Natural killer cell treated with Interleukin-12 subunit alpha and Interleukin-12 subunit beta and Interleukin-15 and Interleukin-18, amount 100 ng/mL, for 72 hours (primary cell): ENCODE results near the gene SLC26A1. TPM values are rescaled to one million over a fixed set of nuclear protein-coding genes. Genes with fewer than 3 reads are reported as not detected.

ENCODE experiments used
- ATAC-seq, 2 donors: fragments of 150-1000 bp; cut with Tn5 transposase in 1 of 2; sonication (Bioruptor Pico), chemical (Tn5 transposase) in 1 of 2; 2 replicates each; pipeline ENCODE4 v1.10.0; 2021
- DNase-seq: peaks from one replicate; pipeline ENCODE4 v3.0.0; 2022; ENCODE audit warnings: low spot score
- H3K27ac Mint-ChIP-seq, 2 donors: 1 replicate in 1 of 2; 2 replicates in 1 of 2; pipeline ENCODE4 v1.8.0; 2022; ENCODE audit warnings: mixed read lengths in 2 of 2, mild to moderate bottlenecking in 1 of 2, moderate library complexity in 1 of 2
- H3K27me3 Mint-ChIP-seq, 2 donors: 1 replicate in 1 of 2; 2 replicates in 1 of 2; pipeline ENCODE4 v1.8.0; 2022; ENCODE audit warnings: mixed read lengths in 2 of 2
- H3K36me3 Mint-ChIP-seq: one replicate; pipeline ENCODE4 v1.8.0; 2022; ENCODE audit warnings: mixed read lengths
- H3K4me1 Mint-ChIP-seq, 2 donors: 1 replicate in 1 of 2; 2 replicates in 1 of 2; pipeline ENCODE4 v1.8.0; 2022; ENCODE audit warnings: low read depth in 2 of 2, mixed read lengths in 2 of 2, mild to moderate bottlenecking in 1 of 2
- H3K4me3 Mint-ChIP-seq: one replicate; pipeline ENCODE4 v1.8.0; 2022; ENCODE audit warnings: mixed read lengths
- H3K9me3 Mint-ChIP-seq: 2 replicates; pipeline ENCODE4 v1.8.0; 2022; ENCODE audit warnings: mixed read lengths
- total RNA-seq, 2 donors: library from RNA; stranded (reverse); gene quantifications; one replicate each; pipeline ENCODE4 v1.2.3, GENCODE V29; 2022

The SLC26A1 gene
- total RNA-seq, 2 donors from 2014 or later, result 0.88 TPM; not detected in 1

- no peak for DNase-seq
- Mint-ChIP-seq H3K27ac (no peak overlapping the region), H3K4me1 (no peaks in the 10 kb centered on the region), H3K9me3 (no peaks in the 10 kb centered on the region), H3K27me3 (no peaks in the 10 kb centered on the region), H3K4me3 (no peak overlapping the region), H3K36me3 (no peaks in the 10 kb centered on the region)
- no peak for ATAC-seq
Measured at GRCh38 chr4:1023075-1023640, 30.0 kb upstream of the SLC26A1 start.

DNA sequence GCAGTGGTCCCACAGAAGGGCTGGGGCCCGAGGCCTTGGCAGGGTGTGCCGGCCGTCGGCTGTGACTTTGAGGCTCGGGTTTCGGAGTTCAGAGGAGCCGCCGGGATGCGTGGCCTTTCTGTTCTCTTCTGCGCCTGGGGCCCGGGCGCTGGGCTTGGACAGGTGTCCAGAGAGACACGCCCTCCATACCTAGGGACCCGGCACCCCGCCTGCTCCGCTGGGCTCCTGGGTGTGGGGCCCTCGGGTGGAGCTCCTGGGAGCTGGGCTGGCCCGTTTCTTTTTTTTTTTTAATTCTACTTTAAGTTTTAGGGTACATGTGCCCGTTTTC is 29.5 kb upstream of the SLC26A1 start:
- Mint-ChIP-seq H3K4me3 (no peak overlapping the region), H3K4me1 (no peaks in the 10 kb centered on the region), H3K27me3 (no peaks in the 10 kb centered on the region), H3K9me3 (no peaks in the 10 kb centered on the region), H3K27ac (no peak overlapping the region), H3K36me3 (no peaks in the 10 kb centered on the region)
- DNase-seq (no peak), ATAC-seq (no peak)

DNA sequence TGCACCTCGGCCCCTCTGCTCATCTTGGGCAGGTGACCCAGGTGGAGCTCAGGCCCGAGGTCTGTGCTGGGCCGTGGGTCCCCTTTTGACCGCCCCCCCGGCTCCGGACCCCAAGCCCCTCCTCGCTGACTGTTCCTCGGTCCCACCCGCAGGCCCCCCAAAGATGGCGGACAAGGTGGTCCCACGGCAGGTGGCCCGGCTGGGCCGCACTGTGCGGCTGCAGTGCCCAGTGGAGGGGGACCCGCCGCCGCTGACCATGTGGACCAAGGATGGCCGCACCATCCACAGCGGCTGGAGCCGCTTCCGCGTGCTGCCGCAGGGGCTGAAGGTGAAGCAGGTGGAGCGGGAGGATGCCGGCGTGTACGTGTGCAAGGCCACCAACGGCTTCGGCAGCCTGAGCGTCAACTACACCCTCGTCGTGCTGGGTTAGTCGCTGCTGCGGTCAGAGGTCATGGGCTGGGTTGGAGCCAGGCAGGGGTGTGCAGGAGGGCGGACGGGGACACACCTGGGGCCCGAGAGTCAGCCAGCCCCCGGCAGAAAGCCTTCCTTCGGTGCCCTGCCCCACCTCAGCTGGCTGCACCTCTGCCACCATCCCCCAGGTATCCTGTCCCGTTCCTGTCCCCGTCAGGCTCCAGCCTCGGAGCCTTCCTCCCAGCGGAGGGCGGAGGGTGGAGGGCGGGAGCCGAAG is 29.0 kb upstream of the SLC26A1 start:
- no peaks in the 10 kb centered on the region for H3K27me3 Mint-ChIP-seq
- ATAC-seq (no peak), DNase-seq (no peak)
- H3K9me3 Mint-ChIP-seq, result no peaks in the 10 kb centered on the region
- no peak overlapping the region for H3K27ac Mint-ChIP-seq
- no peak overlapping the region for H3K4me3 Mint-ChIP-seq
- no peaks in the 10 kb centered on the region for H3K36me3 Mint-ChIP-seq
- H3K4me1 Mint-ChIP-seq, result no peaks in the 10 kb centered on the region

GRCh38 chr4:1021386-1022050 is 28.3 kb upstream of the SLC26A1 start:
- H3K4me3 Mint-ChIP-seq, result no peak overlapping the region
- H3K9me3 Mint-ChIP-seq, result no peaks in the 10 kb centered on the region
- no peak for ATAC-seq

DNA sequence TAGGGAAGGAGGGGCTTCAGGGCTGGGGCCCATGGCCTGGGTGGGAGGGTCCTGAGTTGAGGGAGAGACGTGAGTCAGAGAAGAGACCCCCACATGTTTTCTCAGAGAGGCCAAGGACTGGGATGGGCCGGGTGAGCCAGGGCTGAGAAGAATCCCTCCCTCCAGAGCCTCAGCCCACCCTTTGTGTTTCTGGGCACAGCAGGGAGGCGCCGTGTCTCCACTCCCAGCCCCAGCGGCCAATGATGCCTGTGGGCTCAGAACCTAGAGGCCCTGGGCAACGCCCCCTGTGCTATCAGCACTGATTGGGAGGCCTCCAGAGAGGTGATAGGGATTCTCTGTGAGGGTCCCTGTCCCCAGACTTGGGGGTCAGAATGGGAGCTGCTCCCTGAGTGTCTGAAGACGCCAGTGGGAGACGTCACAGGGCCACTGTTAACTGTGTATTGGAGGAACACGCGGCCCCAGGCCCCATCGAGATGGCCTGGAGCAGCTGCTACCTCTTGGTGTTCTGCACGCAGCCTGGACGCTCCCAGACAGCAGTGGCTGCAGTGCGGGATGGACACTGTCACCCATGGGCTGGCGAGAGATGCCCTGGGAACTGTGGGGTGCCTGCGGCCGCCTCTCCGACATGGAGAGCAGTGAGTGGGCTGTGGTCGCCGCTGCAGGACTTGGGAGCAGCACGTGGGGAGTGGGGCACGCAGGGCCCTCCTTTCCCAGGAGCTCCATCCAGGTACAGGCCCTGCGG is 26.7 kb upstream of the SLC26A1 start:
- no peak overlapping the region for H3K4me3 Mint-ChIP-seq
- H3K9me3 Mint-ChIP-seq, result no peaks in the 10 kb centered on the region
- DNase-seq (no peak), ATAC-seq (no peak)
- no peaks in the 10 kb centered on the region for H3K4me1 Mint-ChIP-seq
- H3K36me3 Mint-ChIP-seq, result no peaks in the 10 kb centered on the region
- no peaks in the 10 kb centered on the region for H3K27me3 Mint-ChIP-seq
- H3K27ac Mint-ChIP-seq, result no peak overlapping the region

More at GRCh38 chr4:1021386-1022050, 28.3 kb upstream of the SLC26A1 start:
- Mint-ChIP-seq H3K27me3 (no peaks in the 10 kb centered on the region), H3K27ac (no peak overlapping the region), H3K36me3 (no peaks in the 10 kb centered on the region), H3K4me1 (no peaks in the 10 kb centered on the region)
- DNase-seq, result no peak

DNA sequence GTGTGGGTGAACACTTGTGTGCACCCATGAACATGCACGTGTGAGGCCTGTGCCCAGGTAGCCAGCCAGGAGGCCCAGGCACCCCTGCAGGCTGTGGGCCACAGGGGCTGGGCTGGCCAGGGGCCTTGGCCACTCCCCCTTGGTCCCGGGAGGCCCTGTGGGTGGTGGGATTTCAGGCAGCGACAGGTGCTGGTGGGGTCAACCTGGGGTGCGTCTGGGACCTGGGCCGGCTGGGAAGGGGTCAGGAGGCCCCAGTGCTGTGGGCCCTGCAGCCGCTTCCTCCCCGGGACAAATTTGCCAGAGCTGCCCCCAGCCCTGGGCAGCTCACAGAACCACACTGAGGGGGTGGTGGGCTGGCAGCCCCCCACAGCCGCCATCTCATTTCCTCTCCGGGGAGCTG is 26.1 kb upstream of the SLC26A1 start:
- Mint-ChIP-seq H3K27me3 (no peaks in the 10 kb centered on the region), H3K4me3 (no peak overlapping the region), H3K36me3 (no peaks in the 10 kb centered on the region), H3K4me1 (no peaks in the 10 kb centered on the region), H3K9me3 (no peaks in the 10 kb centered on the region), H3K27ac (no peak overlapping the region)
- ATAC-seq (no peak), DNase-seq (no peak)

- no peak for ATAC-seq
- H3K27ac Mint-ChIP-seq, result no peak overlapping the region
- no peak overlapping the region for H3K4me3 Mint-ChIP-seq
- H3K27me3 Mint-ChIP-seq, result no peaks in the 10 kb centered on the region
- no peak for DNase-seq
- no peaks in the 10 kb centered on the region for H3K36me3 Mint-ChIP-seq
- peaks cover 0 to 2% of the 10 kb centered on the region in 2 donors for H3K4me1 Mint-ChIP-seq
- H3K9me3 Mint-ChIP-seq, result no peaks in the 10 kb centered on the region
Measured at GRCh38 chr4:1018147-1019020, 25.2 kb upstream of the SLC26A1 start.

GRCh38 chr4:1017706-1018105 is 24.5 kb upstream of the SLC26A1 start:
- no peak for DNase-seq
- peaks cover 0 to 2% of the 10 kb centered on the region in 2 donors for H3K4me1 Mint-ChIP-seq
- H3K36me3 Mint-ChIP-seq, result no peaks in the 10 kb centered on the region
- H3K4me3 Mint-ChIP-seq, result no peak overlapping the region
- no peaks in the 10 kb centered on the region for H3K27me3 Mint-ChIP-seq
- no peak for ATAC-seq
- no peaks in the 10 kb centered on the region for H3K9me3 Mint-ChIP-seq
- no peak overlapping the region for H3K27ac Mint-ChIP-seq

DNA sequence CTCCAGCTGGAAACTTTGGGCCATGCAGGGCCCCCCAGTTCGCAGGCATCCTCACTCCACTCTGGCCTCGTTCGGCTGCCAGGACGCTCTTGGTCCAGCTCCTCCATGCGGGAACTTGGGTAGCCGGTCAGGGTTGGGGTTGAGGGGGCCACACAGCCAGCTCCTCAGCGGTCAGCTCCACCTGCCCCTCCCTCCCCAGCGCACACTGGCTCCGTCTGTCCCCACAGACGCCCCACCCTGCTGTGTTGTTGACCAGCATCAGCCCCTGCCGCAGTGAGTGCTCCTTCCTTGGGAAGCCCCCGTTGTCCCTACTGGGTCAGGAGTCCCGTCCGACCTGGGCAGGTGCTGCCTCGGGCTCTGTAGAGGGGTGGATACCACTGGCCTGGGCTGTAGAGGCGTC is 24.0 kb upstream of the SLC26A1 start:
- Mint-ChIP-seq H3K9me3 (no peaks in the 10 kb centered on the region), H3K27me3 (no peaks in the 10 kb centered on the region), H3K4me3 (no peak overlapping the region), H3K36me3 (no peaks in the 10 kb centered on the region), H3K27ac (no peak overlapping the region), H3K4me1 (peaks cover 0 to 2% of the 10 kb centered on the region in 2 donors)
- no peak for ATAC-seq
- no peak for DNase-seq

DNA sequence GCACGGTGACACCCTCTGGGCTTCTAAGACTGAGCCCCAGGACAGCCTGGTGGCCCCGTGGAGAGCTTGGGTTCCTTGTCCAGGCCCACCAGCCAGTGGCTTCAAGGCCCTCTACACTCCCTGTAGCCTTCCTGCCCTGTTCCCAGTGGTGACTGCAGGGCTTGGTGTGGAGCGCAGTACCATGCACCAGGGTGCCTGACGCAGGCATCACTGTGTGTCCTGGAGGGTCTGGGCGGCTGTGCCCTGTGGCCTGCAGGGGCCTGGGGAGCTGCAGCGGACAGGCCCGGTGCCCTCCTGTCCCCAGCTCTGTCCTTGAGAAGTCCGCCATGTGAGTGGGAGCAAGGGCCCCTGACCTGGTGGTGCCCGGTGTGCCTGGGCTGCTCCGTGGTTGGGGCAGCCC is 22.5 kb upstream of the SLC26A1 start:
- Mint-ChIP-seq H3K36me3 (no peaks in the 10 kb centered on the region), H3K4me1 (peaks cover under 1 to 2% of the 10 kb centered on the region in 2 donors), H3K27ac (no peak overlapping the region), H3K27me3 (no peaks in the 10 kb centered on the region), H3K9me3 (no peaks in the 10 kb centered on the region), H3K4me3 (no peak overlapping the region)
- DNase-seq (no peak), ATAC-seq (no peak)

DNA sequence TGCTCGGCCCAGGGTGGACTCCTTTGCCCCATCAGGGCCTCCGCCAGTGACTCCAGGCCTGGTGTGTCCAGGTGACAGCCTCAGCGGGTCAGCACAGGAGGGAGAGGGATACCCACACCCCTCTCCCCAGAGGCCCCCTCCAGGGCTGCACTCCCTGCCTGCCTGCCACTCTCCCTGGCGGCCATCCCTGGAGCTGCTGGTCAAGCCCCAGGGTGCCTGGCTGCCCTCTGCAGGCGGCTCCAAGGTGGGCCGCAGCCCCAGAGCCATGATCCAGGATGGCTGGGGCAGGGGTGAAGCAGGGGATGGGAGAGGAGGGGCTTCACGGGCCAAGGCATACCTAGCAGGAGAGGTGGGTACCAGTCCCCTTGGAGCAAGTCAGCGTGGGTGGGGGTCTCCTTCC is 22.0 kb upstream of the SLC26A1 start:
- ATAC-seq, result no peak
- no peaks in the 10 kb centered on the region for H3K9me3 Mint-ChIP-seq
- H3K4me3 Mint-ChIP-seq, result no peak overlapping the region
- H3K4me1 Mint-ChIP-seq, result peaks cover 6% of the 10 kb centered on the region in 2 donors
- H3K36me3 Mint-ChIP-seq, result no peaks in the 10 kb centered on the region
- no peak overlapping the region for H3K27ac Mint-ChIP-seq
- no peaks in the 10 kb centered on the region for H3K27me3 Mint-ChIP-seq
- no peak for DNase-seq

DNA sequence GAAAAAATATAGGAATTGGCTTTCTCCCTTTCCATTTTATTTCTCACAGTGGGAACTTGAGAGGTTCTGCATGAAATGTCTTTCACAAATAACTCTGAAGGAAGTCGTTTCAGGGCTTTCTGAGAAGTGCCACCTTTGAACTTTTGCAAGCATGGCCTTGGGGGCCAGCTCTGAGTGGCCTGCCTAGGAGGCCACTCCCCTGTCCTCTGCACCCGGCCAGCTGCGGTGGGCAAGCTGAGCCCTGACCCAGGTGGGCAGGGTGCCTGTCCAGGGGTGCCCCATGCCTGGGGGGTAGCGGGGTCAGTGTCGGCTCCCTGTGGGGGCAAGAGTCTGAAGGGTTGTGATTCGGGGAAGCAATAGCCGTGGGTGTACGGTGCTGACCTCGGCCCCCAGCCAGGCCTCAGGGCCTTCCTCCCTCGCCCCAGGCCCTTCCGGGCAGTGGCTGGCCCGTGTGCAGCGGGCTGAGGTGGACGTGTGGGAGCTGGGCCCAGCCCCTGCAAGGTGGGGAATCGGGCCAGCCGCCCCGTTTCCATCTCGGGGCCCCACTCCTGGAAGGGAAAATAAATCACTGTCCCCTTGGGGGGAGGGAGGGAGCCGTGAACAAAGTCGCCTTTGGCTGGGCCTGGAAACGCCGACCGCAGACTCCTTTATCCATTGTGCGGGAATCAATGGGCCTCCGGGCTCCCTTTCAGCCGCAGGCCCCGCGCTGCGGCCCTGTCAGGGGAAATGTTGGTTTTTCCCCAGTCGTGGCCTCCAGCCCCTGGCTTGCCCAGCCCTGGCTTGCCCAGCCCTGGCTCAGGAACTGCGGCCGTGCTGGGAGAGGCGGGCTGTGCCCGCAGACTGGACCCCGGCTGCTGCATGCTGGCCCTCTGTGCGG is 21.3 kb upstream of the SLC26A1 start:
- Mint-ChIP-seq H3K4me3 (no peak overlapping the region), H3K27me3 (no peaks in the 10 kb centered on the region), H3K9me3 (no peaks in the 10 kb centered on the region), H3K36me3 (no peaks in the 10 kb centered on the region), H3K27ac (no peak overlapping the region), H3K4me1 (peaks cover 6% of the 10 kb centered on the region in 2 donors)
- DNase-seq (no peak), ATAC-seq (no peak)
